ENCODE results near the gene TBKBP1. TPM values are rescaled to one million over a fixed set of nuclear protein-coding genes. Genes with fewer than 3 reads are reported as not detected.

TBKBP1 gene
- total RNA-seq, 4 donors from 2014 or later: 3.0 to 23.1 (median 5.2) TPM

GRCh38 chr17:47692895-47693730 lies 848 bp upstream of the TBKBP1 start:
- no peak for DNase-seq
- no peak for TF ChIP-seq CTCF (IDR thresholded peaks at IDR 0.05)
- no peak for TF ChIP-seq POLR2A (IDR thresholded peaks at IDR 0.05)
- H3K27ac ChIP-seq: peak overlapping the region; percentile 39 to 86 (median 84)
- H3K4me1 ChIP-seq: peaks cover 0 to 26% (median 7%) of the 10 kb centered on the region in 4 donors
- no peaks in the 10 kb centered on the region for H3K27me3 ChIP-seq
- no peaks in the 10 kb centered on the region for H3K36me3 ChIP-seq
- no peaks in the 10 kb centered on the region for H3K9me3 ChIP-seq
- peak overlapping the region; percentile 86 to 95 (median 91) for H3K4me3 ChIP-seq

- Histone ChIP-seq H3K27me3 (no peaks in the 10 kb centered on the region), H3K4me3 (peak overlapping the region; percentile 86 to 95 (median 91)), H3K4me1 (peaks cover 0 to 26% (median 7%) of the 10 kb centered on the region in 4 donors), H3K36me3 (no peaks in the 10 kb centered on the region), H3K9me3 (no peaks in the 10 kb centered on the region), H3K27ac (peak overlapping the region; percentile 84 to 91 (median 86))
- DNase-seq: peak; percentile 49 to 70 (median 59)
- no peak for TF ChIP-seq CTCF (IDR thresholded peaks at IDR 0.05)
- TF ChIP-seq POLR2A (IDR thresholded peaks at IDR 0.05): no peak
Observed at GRCh38 chr17:47694581-47695428, 844 bp downstream of the TBKBP1 start.

- no peaks in the 10 kb centered on the region for H3K27me3 ChIP-seq
- peaks cover 0 to 26% (median 7%) of the 10 kb centered on the region in 4 donors for H3K4me1 ChIP-seq
- peak overlapping the region; percentile 86 to 95 (median 91) for H3K4me3 ChIP-seq
- H3K27ac ChIP-seq: peak overlapping the region; percentile 84 to 91 (median 86)
- DNase-seq: peak in 2 of 3 donors; percentile 55 to 62
- H3K9me3 ChIP-seq: no peaks in the 10 kb centered on the region
- no peaks in the 10 kb centered on the region for H3K36me3 ChIP-seq
- no peak for TF ChIP-seq CTCF (IDR thresholded peaks at IDR 0.05)
- TF ChIP-seq POLR2A (IDR thresholded peaks at IDR 0.05): no peak
Observed at GRCh38 chr17:47695429-47696376, 1.7 kb downstream of the TBKBP1 start.

- TF ChIP-seq POLR2A (IDR thresholded peaks at IDR 0.05) (no peak), CTCF (IDR thresholded peaks at IDR 0.05) (no peak)
- H3K9me3 ChIP-seq: no peaks in the 10 kb centered on the region
- peak in 1 of 3 donors; percentile 46 for DNase-seq
- no peaks in the 10 kb centered on the region for H3K27me3 ChIP-seq
- H3K4me1 ChIP-seq: peaks cover 0 to 26% (median 7%) of the 10 kb centered on the region in 4 donors
- no peaks in the 10 kb centered on the region for H3K36me3 ChIP-seq
- H3K4me3 ChIP-seq: no peak overlapping the region
- no peak overlapping the region for H3K27ac ChIP-seq
Observed at GRCh38 chr17:47696717-47697642, 3.0 kb downstream of the TBKBP1 start.

Data from Peyer's patch (tissue), 4 donors.